ENCODE results near the gene NKX6-1. TPM values are rescaled to one million over a fixed set of nuclear protein-coding genes. Genes with fewer than 3 reads are reported as not detected.

The NKX6-1 gene
- total and polyA plus RNA-seq, 4 donors, result 0.02 to 0.20 (median 0.06) TPM; not detected in 1

DNA sequence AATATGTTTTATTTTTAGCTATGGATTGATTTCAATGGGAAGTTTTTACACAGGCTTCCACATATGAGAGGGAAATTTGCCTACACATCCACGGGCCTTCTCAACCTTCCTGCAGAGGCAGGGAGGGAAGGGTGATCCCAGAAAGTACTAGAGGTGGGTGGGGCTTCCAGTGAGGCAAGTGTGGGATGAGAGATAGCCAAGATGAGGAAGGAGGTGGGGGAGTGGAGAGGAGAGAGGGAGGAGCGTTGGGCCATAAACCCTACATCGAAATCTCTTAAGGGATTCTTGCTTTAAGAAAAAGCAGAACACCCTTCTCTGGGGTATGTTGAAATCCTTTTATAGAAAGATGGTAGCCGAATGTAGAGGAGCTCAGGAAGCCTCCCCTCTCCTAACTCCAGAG is 19.0 kb downstream of the NKX6-1 start:
- H3K9ac ChIP-seq (ENCODE audit: insufficient read depth in 1 of 2, low read length in 2 of 2), result no peak overlapping the region
- TF ChIP-seq, protein P1, sequence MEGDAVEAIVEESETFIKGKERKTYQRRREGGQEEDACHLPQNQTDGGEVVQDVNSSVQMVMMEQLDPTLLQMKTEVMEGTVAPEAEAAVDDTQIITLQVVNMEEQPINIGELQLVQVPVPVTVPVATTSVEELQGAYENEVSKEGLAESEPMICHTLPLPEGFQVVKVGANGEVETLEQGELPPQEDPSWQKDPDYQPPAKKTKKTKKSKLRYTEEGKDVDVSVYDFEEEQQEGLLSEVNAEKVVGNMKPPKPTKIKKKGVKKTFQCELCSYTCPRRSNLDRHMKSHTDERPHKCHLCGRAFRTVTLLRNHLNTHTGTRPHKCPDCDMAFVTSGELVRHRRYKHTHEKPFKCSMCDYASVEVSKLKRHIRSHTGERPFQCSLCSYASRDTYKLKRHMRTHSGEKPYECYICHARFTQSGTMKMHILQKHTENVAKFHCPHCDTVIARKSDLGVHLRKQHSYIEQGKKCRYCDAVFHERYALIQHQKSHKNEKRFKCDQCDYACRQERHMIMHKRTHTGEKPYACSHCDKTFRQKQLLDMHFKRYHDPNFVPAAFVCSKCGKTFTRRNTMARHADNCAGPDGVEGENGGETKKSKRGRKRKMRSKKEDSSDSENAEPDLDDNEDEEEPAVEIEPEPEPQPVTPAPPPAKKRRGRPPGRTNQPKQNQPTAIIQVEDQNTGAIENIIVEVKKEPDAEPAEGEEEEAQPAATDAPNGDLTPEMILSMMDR (IDR thresholded peaks at IDR 0.05; ENCODE audit: control extremely low read depth, extremely low read depth), result no peak
- peaks cover 0 to 17% (median 0%) of the 10 kb centered on the region in 4 donors for H3K9me3 ChIP-seq (ENCODE audit: control insufficient read depth in 4 of 4, insufficient read depth in 3 of 4, low read length in 3 of 4)
- 18 to 21% methylated on average over 4 of the region's 4 CpGs for WGBS, 2 donors
- ATAC-seq (ENCODE audit: insufficient read depth, low FRiP score) (no peak), DNase-seq (no peak)
- no peak overlapping the region for H3K4me3 ChIP-seq
- no peaks in the 10 kb centered on the region for H3K36me3 ChIP-seq (ENCODE audit: control insufficient read depth in 4 of 4, insufficient read depth in 4 of 4, low read length in 4 of 4)
- no peak overlapping the region for H3K27ac ChIP-seq (ENCODE audit: low read depth in 1 of 2, low read length in 1 of 2)
- H3K27me3 ChIP-seq (ENCODE audit: control insufficient read depth in 3 of 3, insufficient read depth in 3 of 3, low read length in 2 of 3), result peaks cover 12 to 71% (median 67%) of the 10 kb centered on the region in 3 donors
- H3K4me1 ChIP-seq (ENCODE audit: control insufficient read depth in 5 of 5, insufficient read depth in 5 of 5, low read length in 5 of 5), result peaks cover 0 to 13% (median 0%) of the 10 kb centered on the region in 5 donors

DNA sequence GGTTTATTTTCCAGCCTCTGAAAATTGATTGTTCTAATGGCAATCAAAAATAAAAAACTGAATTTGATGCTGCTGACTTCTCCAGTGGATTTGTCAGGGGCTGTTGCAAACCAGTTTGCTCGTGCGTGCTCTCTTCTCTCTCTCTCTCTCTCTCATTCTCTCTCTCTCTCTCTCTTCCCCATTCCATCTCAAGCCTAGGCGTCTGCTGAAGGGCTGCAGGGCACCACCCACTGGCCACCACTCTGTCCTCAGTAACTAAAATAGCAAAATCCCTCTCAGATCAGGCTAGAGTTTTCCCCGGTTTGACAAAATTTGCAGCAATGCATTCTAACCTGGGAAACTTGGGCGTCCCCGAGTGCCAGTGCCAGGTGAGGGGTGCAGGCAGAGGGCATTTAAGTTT is 19.4 kb downstream of the NKX6-1 start:
- WGBS, 2 donors, result 25% methylated on average over 6 of the region's 6 CpGs
- ATAC-seq (ENCODE audit: insufficient read depth, low FRiP score), result no peak

DNA sequence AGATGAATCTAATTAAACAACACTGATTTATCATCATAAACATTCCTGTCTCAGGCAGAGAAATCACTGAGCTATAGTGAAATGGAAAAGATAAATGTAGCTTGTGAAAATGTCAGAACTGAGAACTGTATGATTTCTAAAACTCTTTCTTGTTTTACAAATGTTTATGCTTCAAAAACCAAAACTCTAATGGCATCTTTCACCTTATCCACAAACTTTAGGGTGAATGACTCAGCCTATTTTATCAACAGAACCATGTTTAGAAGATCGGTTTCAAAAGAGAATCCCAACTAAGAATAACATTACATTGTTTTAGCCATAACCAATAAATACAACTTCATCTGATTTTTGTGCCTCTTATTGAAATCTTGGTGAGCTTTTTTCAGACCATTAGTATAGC is 21.4 kb downstream of the NKX6-1 start:
- TF ChIP-seq, protein P1 (IDR thresholded peaks at IDR 0.05; ENCODE audit: control extremely low read depth, extremely low read depth), result no peak
- Histone ChIP-seq H3K4me3 (no peak overlapping the region), H3K9ac (ENCODE audit: insufficient read depth in 1 of 2, low read length in 2 of 2) (no peak overlapping the region), H3K36me3 (ENCODE audit: control insufficient read depth in 4 of 4, insufficient read depth in 4 of 4, low read length in 4 of 4) (no peaks in the 10 kb centered on the region), H3K27me3 (ENCODE audit: control insufficient read depth in 3 of 3, insufficient read depth in 3 of 3, low read length in 2 of 3) (peaks cover 5 to 47% (median 43%) of the 10 kb centered on the region in 3 donors), H3K4me1 (ENCODE audit: control insufficient read depth in 5 of 5, insufficient read depth in 5 of 5, low read length in 5 of 5) (peaks cover 0 to 7% (median 0%) of the 10 kb centered on the region in 5 donors), H3K27ac (ENCODE audit: low read depth in 1 of 2, low read length in 1 of 2) (no peak overlapping the region), H3K9me3 (ENCODE audit: control insufficient read depth in 4 of 4, insufficient read depth in 3 of 4, low read length in 3 of 4) (peaks cover 0 to 8% (median 0%) of the 10 kb centered on the region in 4 donors)
- WGBS, 2 donors, result 64 to 67% methylated on average over 1 of the region's 1 CpG
- ATAC-seq (ENCODE audit: insufficient read depth, low FRiP score) (no peak), DNase-seq (no peak)

More for the DNA sequence above, 19.4 kb downstream of the NKX6-1 start:
- Histone ChIP-seq H3K9me3 (ENCODE audit: control insufficient read depth in 4 of 4, insufficient read depth in 3 of 4, low read length in 3 of 4) (peaks cover 0 to 17% (median 0%) of the 10 kb centered on the region in 4 donors), H3K27ac (ENCODE audit: low read depth in 1 of 2, low read length in 1 of 2) (no peak overlapping the region), H3K27me3 (ENCODE audit: control insufficient read depth in 3 of 3, insufficient read depth in 3 of 3, low read length in 2 of 3) (peaks cover 12 to 66% (median 62%) of the 10 kb centered on the region in 3 donors), H3K36me3 (ENCODE audit: control insufficient read depth in 4 of 4, insufficient read depth in 4 of 4, low read length in 4 of 4) (no peaks in the 10 kb centered on the region), H3K4me1 (ENCODE audit: control insufficient read depth in 5 of 5, insufficient read depth in 5 of 5, low read length in 5 of 5) (peaks cover 0 to 13% (median 0%) of the 10 kb centered on the region in 5 donors), H3K4me3 (no peak overlapping the region), H3K9ac (ENCODE audit: insufficient read depth in 1 of 2, low read length in 2 of 2) (no peak overlapping the region)
- TF ChIP-seq, protein P1 (IDR thresholded peaks at IDR 0.05; ENCODE audit: control extremely low read depth, extremely low read depth), result no peak
- no peak for DNase-seq

DNA sequence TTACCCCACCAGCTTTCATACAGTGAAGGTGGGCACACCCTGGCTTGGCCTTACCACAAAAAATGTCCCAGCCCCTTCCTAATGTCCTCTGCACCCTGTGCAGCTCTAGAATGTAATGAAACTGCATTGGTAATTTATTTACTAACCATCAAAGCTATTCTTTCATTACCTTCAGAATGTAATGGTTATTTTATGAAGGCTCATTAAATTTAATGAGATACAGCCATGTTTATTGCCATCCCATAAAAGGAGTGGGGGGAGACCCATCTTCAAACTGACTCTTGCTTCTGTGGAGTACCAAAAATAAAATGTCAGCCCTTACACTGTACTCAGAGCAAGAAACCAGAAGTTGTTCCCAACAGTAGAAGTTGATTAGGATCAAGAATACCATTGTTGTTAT is 25.0 kb downstream of the NKX6-1 start:
- Histone ChIP-seq H3K27ac (ENCODE audit: low read depth in 1 of 2, low read length in 1 of 2) (no peak overlapping the region), H3K27me3 (ENCODE audit: control insufficient read depth in 3 of 3, insufficient read depth in 3 of 3, low read length in 2 of 3) (peaks cover 0 to 14% (median 11%) of the 10 kb centered on the region in 3 donors), H3K9me3 (ENCODE audit: control insufficient read depth in 4 of 4, insufficient read depth in 3 of 4, low read length in 3 of 4) (no peaks in the 10 kb centered on the region), H3K4me3 (no peak overlapping the region), H3K9ac (ENCODE audit: insufficient read depth in 1 of 2, low read length in 2 of 2) (no peak overlapping the region), H3K36me3 (ENCODE audit: control insufficient read depth in 4 of 4, insufficient read depth in 4 of 4, low read length in 4 of 4) (no peaks in the 10 kb centered on the region), H3K4me1 (ENCODE audit: control insufficient read depth in 5 of 5, insufficient read depth in 5 of 5, low read length in 5 of 5) (no peaks in the 10 kb centered on the region)
- ATAC-seq (ENCODE audit: insufficient read depth, low FRiP score) (no peak), DNase-seq (no peak)
- TF ChIP-seq, protein P1 (IDR thresholded peaks at IDR 0.05; ENCODE audit: control extremely low read depth, extremely low read depth), result no peak

Data from lung (tissue), 12 donors.